Measurements from ENCODE around the gene HP. TPM values are rescaled to one million over a fixed set of nuclear protein-coding genes. Genes with fewer than 3 reads are reported as not detected.

The HP gene
- total and polyA plus RNA-seq, 10 of the 15 experiments (the other 5 are each of a cell fraction or from before 2014, with no cell fraction given) = 10.8 TPM; not detected in 9

GRCh38 chr16:72109300-72109699 is 55.0 kb downstream of the HP start:
- Histone ChIP-seq H3K27me3 (replicated peaks in 1 of 2; ENCODE audit: control insufficient read depth in 2 of 2, insufficient read depth in 2 of 2, low read length in 1 of 2) (no peaks in the 10 kb centered on the region), H3K9me3 (replicated peaks; ENCODE audit: control insufficient read depth, insufficient read depth, low read length) (no peaks in the 10 kb centered on the region), H3K36me3 (ENCODE audit: control insufficient read depth in 2 of 2, insufficient read depth in 2 of 2, low read length in 1 of 2) (peaks cover 38 to 52% of the 10 kb centered on the region in 2 experiments), H3K27ac (ENCODE audit: control insufficient read depth, insufficient read depth) (no peak overlapping the region), H3K4me3 (no peak overlapping the region), H4K20me1 (ENCODE audit: control insufficient read depth, insufficient read depth) (no peaks in the 10 kb centered on the region; the same call in 1 of the 2 replicates), H3K4me2 (ENCODE audit: control insufficient read depth, insufficient read depth) (no peak overlapping the region), H3K4me1 (ENCODE audit: control insufficient read depth, insufficient read depth, low read length) (no peaks in the 10 kb centered on the region), H3K9ac (ENCODE audit: control insufficient read depth, insufficient read depth, low read length) (no peak overlapping the region), H2AFZ (ENCODE audit: control insufficient read depth, low read depth, low read length) (no peak overlapping the region), H3K79me2 (ENCODE audit: control insufficient read depth, insufficient read depth, low read length) (no peaks in the 10 kb centered on the region)
- CTCF ChIA-PET = no interaction called here
- SMC1A ChIA-PET (ENCODE audit: uncharacterized antibody, unreplicated experiment) = no interaction called here
- POLR2A ChIA-PET = no interaction called here
- in situ Hi-C loops (cut with MboI) (no loop called here), intact Hi-C loops (cut with micrococcal nuclease; ENCODE audit: unreplicated experiment) (no loop called here)
- ATAC-seq = no peak
- FAIRE-seq = no peak
- RAD21 ChIA-PET (ENCODE audit: unreplicated experiment) = no interaction called here
- DNase-seq (ENCODE audit: low read depth, low spot score) = no peak
- BruUV-seq (replicated peaks) = no TSS peak
- 98% methylated on average over 12 of the region's 12 CpGs for WGBS (ENCODE audit: insufficient coverage, insufficient replicate concordance, low lambda C conversion rate, missing lambda C conversion rate)
- TF ChIP-seq POLR2AphosphoS5 (IDR thresholded peaks at IDR 0.05; ENCODE audit: low read length) (no peak), CHD4 (IDR thresholded peaks at IDR 0.05) (no peak), BCLAF1 (IDR thresholded peaks at IDR 0.05) (no peak), SMARCA5 (IDR thresholded peaks at IDR 0.05) (no peak), CTCF (IDR thresholded peaks at IDR 0.05 in 2 of 3, conservative IDR thresholded peaks at IDR 0.05 in 1 of 3; ENCODE audit: control insufficient read depth in 2 of 3, extremely low read depth in 1 of 3, insufficient read depth in 1 of 3, low read depth in 3 of 3, low read length in 3 of 3) (no peak), SIX5 (IDR thresholded peaks at IDR 0.05; ENCODE audit: low read depth, low read length, severe bottlenecking) (no peak), ATF3 (IDR thresholded peaks at IDR 0.05; ENCODE audit: borderline replicate concordance, extremely low read depth, low read depth, low read length) (no peak), BRCA1 (IDR thresholded peaks at IDR 0.05; ENCODE audit: low read depth, low read length) (no peak), TBL1XR1 (IDR thresholded peaks at IDR 0.05; ENCODE audit: low read depth, low read length) (no peak), SMAD1 (IDR thresholded peaks at IDR 0.05; ENCODE audit: low read depth, partially characterized antibody) (no peak), MEF2B (IDR thresholded peaks at IDR 0.05; ENCODE audit: partially characterized antibody, poor library complexity, severe bottlenecking) (no peak), PBX3 (IDR thresholded peaks at IDR 0.05; ENCODE audit: insufficient replicate concordance, low read depth, low read length) (no peak), ZNF622 (IDR thresholded peaks at IDR 0.05) (no peak), PAX8 (IDR thresholded peaks at IDR 0.05) (no peak), MTA2 (IDR thresholded peaks at IDR 0.05; ENCODE audit: low read depth) (no peak), CREB1 (IDR thresholded peaks at IDR 0.05; ENCODE audit: low read depth) (no peak), ELK1 (IDR thresholded peaks at IDR 0.05; ENCODE audit: low read depth, low read length) (no peak), TCF3 (IDR thresholded peaks at IDR 0.05; ENCODE audit: borderline replicate concordance, insufficient read depth, low read depth, low read length) (no peak)

Measured in GM12878 (cell line).